IMR-90 (cell line): ENCODE measurements around the gene UBE2M. TPM values are rescaled to one million over a fixed set of nuclear protein-coding genes. Genes with fewer than 3 reads are reported as not detected.

Source experiments
- ATAC-seq: fragments of 200-7000 bp; cut with Tn5 transposase; 2 replicates; pipeline ENCODE4 v1.9.1; 2020; ENCODE audit warnings: low read depth, mild to moderate bottlenecking, moderate library complexity
- BruUV-seq: library from RNA; stranded (reverse); fragments of 400-500 nt; replicated peaks from 2 replicates; lab custom pipeline; 2021; lab: Mats Ljungman, UMichigan
- CTCF ChIA-PET: fragments of 300-600 bp; formaldehyde crosslinking; extraction: SDS; loops from one replicate; lab custom pipeline; 2021; ENCODE audit warnings: antibody characterized with exemption; lab: Yijun Ruan, JAX
- POLR2A ChIA-PET: fragments of 300-600 bp; sonication (Branson Sonifier 250); formaldehyde crosslinking; loops from one replicate; lab custom pipeline; 2022; ENCODE audit warnings: antibody characterized with exemption; ENCODE audit not compliant: unreplicated experiment; lab: Charles Lee
- DNase-seq: peaks from one replicate; pipeline ENCODE4 v3.0.0; 2013
- H2AFZ ChIP-seq: replicated peaks from 2 replicates; pipeline ENCODE3; 2013; ENCODE audit warnings: low read length, mild to moderate bottlenecking; ENCODE audit not compliant: poor library complexity
- H2AK5ac ChIP-seq: 2 replicates; pipeline ENCODE4 v1.6.1; 2013; ENCODE audit warnings: low read depth, low read length, inconsistent platforms
- H2AK9ac ChIP-seq: replicated peaks from 2 replicates; pipeline ENCODE3; 2013; ENCODE audit warnings: mild to moderate bottlenecking, low read depth, low read length, moderate library complexity; ENCODE audit not compliant: poor library complexity
- H2BK120ac ChIP-seq: 2 replicates; pipeline ENCODE4 v1.6.1; 2013; ENCODE audit warnings: low read depth, low read length, inconsistent platforms
- H2BK15ac ChIP-seq: 3 replicates; pipeline ENCODE4 v1.6.1; 2013; ENCODE audit warnings: low read depth, low read length, inconsistent platforms
- H2BK20ac ChIP-seq: 2 replicates; pipeline ENCODE4 v1.6.1; 2013; ENCODE audit warnings: low read depth, mild to moderate bottlenecking, inconsistent platforms, low read length, moderate library complexity
- H2BK5ac ChIP-seq: 2 replicates; pipeline ENCODE4 v1.6.1; 2013; ENCODE audit warnings: mild to moderate bottlenecking, low read depth, low read length, inconsistent platforms; ENCODE audit not compliant: poor library complexity, severe bottlenecking
- H3K14ac ChIP-seq: replicated peaks from 2 replicates; pipeline ENCODE4 v1.6.1; 2013; ENCODE audit warnings: low read depth, low read length, inconsistent platforms
- H3K18ac ChIP-seq: 2 replicates; pipeline ENCODE4 v1.6.1; 2013; ENCODE audit warnings: low read depth, low read length, control low read depth
- H3K23ac ChIP-seq: 2 replicates; pipeline ENCODE4 v1.6.1; 2013; ENCODE audit warnings: low read depth, low read length, inconsistent platforms
- H3K27ac ChIP-seq: 2 replicates; pipeline ENCODE4 v1.5.1; 2013; ENCODE audit warnings: mild to moderate bottlenecking, control low read depth, low read length; ENCODE audit not compliant: insufficient read depth
- H3K27me3 ChIP-seq: 2 replicates; pipeline ENCODE4 v1.6.1; 2013; ENCODE audit warnings: low read length; ENCODE audit not compliant: control insufficient read depth, insufficient read depth
- H3K36me3 ChIP-seq: 2 replicates; pipeline ENCODE4 v1.6.1; 2013; ENCODE audit warnings: low read length, mixed read lengths; ENCODE audit not compliant: control insufficient read depth, insufficient read depth
- H3K4ac ChIP-seq: 2 replicates; pipeline ENCODE4 v1.6.1; 2013; ENCODE audit warnings: low read depth, low read length, inconsistent platforms
- H3K4me1 ChIP-seq: 2 replicates; pipeline ENCODE4 v1.6.1; 2013; ENCODE audit warnings: low read length, mixed read lengths; ENCODE audit not compliant: control insufficient read depth, insufficient read depth
- H3K4me2 ChIP-seq: 2 replicates; pipeline ENCODE4 v1.6.1; 2013; ENCODE audit warnings: low read depth, mild to moderate bottlenecking, control low read depth, low read length, moderate library complexity
- H3K4me3 ChIP-seq: 2 replicates; pipeline ENCODE4 v1.5.1; 2013; ENCODE audit warnings: low read depth, mild to moderate bottlenecking, control low read depth, low read length, moderate library complexity; ENCODE audit not compliant: insufficient read depth
- H3K56ac ChIP-seq: 2 replicates; pipeline ENCODE4 v1.6.1; 2013; ENCODE audit warnings: low read length, inconsistent platforms; ENCODE audit not compliant: insufficient read depth; ENCODE audit errors: extremely low read depth
- H3K79me1 ChIP-seq, 2 experiments: 2 replicates each; pipeline ENCODE4 v1.6.1; 2013; ENCODE audit warnings: low read length in 2 of 2, inconsistent platforms in 1 of 2, low read depth in 1 of 2
- H3K9ac ChIP-seq: 2 replicates; pipeline ENCODE4 v1.6.1; 2013; ENCODE audit warnings: low read depth, low read length, control low read depth
- H3K9me1 ChIP-seq: 2 replicates; pipeline ENCODE4 v1.6.1; 2013; ENCODE audit warnings: low read length, inconsistent platforms; ENCODE audit not compliant: insufficient read depth
- H3K9me3 ChIP-seq: 2 replicates; pipeline ENCODE4 v1.6.1; 2013; ENCODE audit warnings: low read length; ENCODE audit not compliant: control insufficient read depth, insufficient read depth
- H4K20me1 ChIP-seq: 2 replicates; pipeline ENCODE4 v1.6.1; 2013; ENCODE audit warnings: low read length, inconsistent platforms; ENCODE audit not compliant: insufficient read depth
- H4K5ac ChIP-seq: 2 replicates; pipeline ENCODE4 v1.6.1; 2013; ENCODE audit warnings: mild to moderate bottlenecking, low read depth, low read length, control low read depth
- H4K8ac ChIP-seq, 2 experiments: 2 replicates each; pipeline ENCODE4 v1.6.1; 2013; ENCODE audit warnings: low read depth in 2 of 2, low read length in 2 of 2, control low read depth in 1 of 2, inconsistent platforms in 1 of 2
- H4K91ac ChIP-seq: 2 replicates; pipeline ENCODE4 v1.6.1; 2013; ENCODE audit warnings: low read depth, low read length, inconsistent platforms; ENCODE audit not compliant: insufficient read depth
- FOS ChIP-seq: fragments of 150-350 bp; IDR thresholded peaks from 2 replicates; pipeline ENCODE4 v1.6.1; 2016; ENCODE audit warnings: low read depth, low read length
- MXI1 ChIP-seq: IDR thresholded peaks from 2 replicates; pipeline ENCODE4 v1.6.1; 2012; ENCODE audit warnings: low read depth, mild to moderate bottlenecking, low read length, moderate library complexity, borderline replicate concordance
- POLR2A ChIP-seq: IDR thresholded peaks from 2 replicates; pipeline ENCODE4 v1.6.1; 2012; ENCODE audit warnings: mild to moderate bottlenecking, low read depth, low read length
- WGBS, 2 experiments: methylation state at CpG; one replicate each; pipeline versions ENCODE4 v1.1.5 to v1.1.7; 2013; ENCODE audit warnings: missing lambda C conversion rate in 2 of 2; ENCODE audit not compliant: insufficient read length in 1 of 2; ENCODE audit errors: extremely low coverage in 2 of 2; 5-methylcytosine and 5-hydroxymethylcytosine counted together
- dilution Hi-C: fragments of 300-500 bp; cut with HindIII; formaldehyde crosslinking; loops from one replicate; pipeline ENCODE4 v1.14.3; 2018; ENCODE audit warnings: low sequenced_read_pairs; ENCODE audit not compliant: unreplicated experiment
- in situ Hi-C: fragments of 300-500 bp; cut with MboI; formaldehyde crosslinking; loops from 3 replicates; pipeline ENCODE4 v1.14.3; 2019; ENCODE audit warnings: low sequenced_read_pairs, inconsistent platforms, mixed read lengths
- intact Hi-C: fragments of 100-400 bp; cut with micrococcal nuclease; formaldehyde crosslinking; loops from 2 replicates; pipeline ENCODE4 v1.10.0; 2022
- polyA plus RNA-seq, 3 experiments: library from polyadenylated mRNA; depleted of rRNA; stranded (reverse); fragments of >200 nt; gene quantifications; 2 replicates each; pipeline ENCODE4 v1.2.3, GENCODE V29; 2012; ENCODE audit warnings: low replicate concordance in 1 of 3
- total RNA-seq: library from RNA; depleted of rRNA; stranded (reverse); fragments of >200 nt; gene quantifications from 2 replicates; pipeline ENCODE4 v1.2.3, GENCODE V29; 2012

UBE2M gene
- total and polyA plus RNA-seq, 2 of the 4 experiments (the other 2 are of a cell fraction): 55.9 to 66.6 TPM

DNA sequence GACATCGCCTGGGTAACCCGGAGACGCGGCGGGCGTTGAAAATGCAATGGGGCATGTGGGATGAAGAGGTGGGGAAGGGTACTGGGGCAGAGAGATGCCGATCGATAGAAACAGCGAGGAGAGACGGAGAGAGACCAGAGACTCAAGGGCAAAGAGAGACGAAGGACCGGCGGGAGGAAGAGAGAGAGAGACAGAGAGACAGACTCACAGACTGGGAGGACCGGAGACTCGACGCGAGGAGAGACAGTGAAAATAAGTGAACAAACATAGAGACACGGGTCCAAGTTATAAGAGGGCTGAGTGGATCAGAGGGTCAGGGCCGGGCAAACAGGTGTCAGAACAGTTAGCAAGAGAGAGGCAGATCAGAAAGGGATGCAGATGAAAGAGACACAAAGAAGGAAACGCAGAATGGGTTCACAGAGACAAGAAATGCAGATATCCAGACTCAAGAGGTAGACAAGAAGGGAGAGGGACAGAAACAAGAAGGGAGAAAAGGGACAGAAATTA is 15.3 kb upstream of the UBE2M start:
- intact Hi-C loops (loop anchor here (2.0 kb wide), 1 partner anchor 55 kb away; the partner anchor contains the start of gene ZBTB45), in situ Hi-C loops (no loop called here), dilution Hi-C loops (no loop called here)
- TF ChIP-seq FOS (no peak), POLR2A (0 out of 2 replicates have a peak, but pooled peaks have one; percentile 11), MXI1 (peak; percentile 97)
- H3K4me1 ChIP-seq: peaks cover 2% of the 10 kb centered on the region; the same call in 1 of the 2 replicates
- peak overlapping the region; percentile 98 for H2AK9ac ChIP-seq
- H3K27me3 ChIP-seq: no peaks in the 10 kb centered on the region
- peak overlapping the region; percentile 1; the same call in 1 of the 2 replicates for H3K27ac ChIP-seq
- 2% methylated on average over 18 of the region's 20 CpGs; no CpG with 5 or more reads in 1 of the 2 experiments for WGBS, 2 experiments
- peaks cover 17% of the 10 kb centered on the region for H3K9me1 ChIP-seq
- no peak overlapping the region for H4K91ac ChIP-seq
- H2BK20ac ChIP-seq: no peak overlapping the region
- H3K23ac ChIP-seq: peak overlapping the region; percentile 19; the same call in 1 of the 2 replicates
- CTCF ChIA-PET: no interaction called here
- H2AK5ac ChIP-seq: peak overlapping the region; percentile 6; the same call in 1 of the 2 replicates
- no peak overlapping the region for H3K4ac ChIP-seq
- H4K20me1 ChIP-seq: peaks cover 4% of the 10 kb centered on the region; the same call in 1 of the 2 replicates
- ATAC-seq (no peak), DNase-seq (no peak)
- H2BK120ac ChIP-seq: no peak overlapping the region
- peaks cover 9 to 53% of the 10 kb centered on the region in 2 experiments; a peak in 3 of 4 replicates for H3K79me1 ChIP-seq
- H3K56ac ChIP-seq: no peak overlapping the region
- peak overlapping the region; percentile 54 for H3K4me3 ChIP-seq
- H2BK15ac ChIP-seq: no peak overlapping the region
- POLR2A ChIA-PET: no interaction called here
- H3K18ac ChIP-seq: no peak overlapping the region
- no peaks in the 10 kb centered on the region for H3K9me3 ChIP-seq
- peak overlapping the region; percentile 79 for H3K4me2 ChIP-seq
- peak overlapping the region; percentile 27; the same call in 1 of the 2 replicates for H3K14ac ChIP-seq
- H4K5ac ChIP-seq: no peak overlapping the region
- H2AFZ ChIP-seq: peak overlapping the region; percentile 99
- H3K36me3 ChIP-seq: peaks cover 10% of the 10 kb centered on the region; the same call in 1 of the 2 replicates
- no peak overlapping the region for H2BK5ac ChIP-seq
- peak overlapping the region; percentile 10; the same call in 1 of the 2 replicates for H3K9ac ChIP-seq
- BruUV-seq: no TSS peak
- H4K8ac ChIP-seq: peak overlapping the region in 1 of 2 experiments; percentile 19; a peak in 2 of 4 replicates
